GM18519 (cell line): ENCODE results near the gene TSC22D4.

Experiments used
- ATAC-seq: cut with Tn5 transposase; IDR thresholded peaks from one replicate; pipeline ENCODE4 v1.9.1; 2021; ENCODE audit warnings: mild to moderate bottlenecking, moderate library complexity; ENCODE audit not compliant: unreplicated experiment, low FRiP score

Gene TSC22D4

DNA sequence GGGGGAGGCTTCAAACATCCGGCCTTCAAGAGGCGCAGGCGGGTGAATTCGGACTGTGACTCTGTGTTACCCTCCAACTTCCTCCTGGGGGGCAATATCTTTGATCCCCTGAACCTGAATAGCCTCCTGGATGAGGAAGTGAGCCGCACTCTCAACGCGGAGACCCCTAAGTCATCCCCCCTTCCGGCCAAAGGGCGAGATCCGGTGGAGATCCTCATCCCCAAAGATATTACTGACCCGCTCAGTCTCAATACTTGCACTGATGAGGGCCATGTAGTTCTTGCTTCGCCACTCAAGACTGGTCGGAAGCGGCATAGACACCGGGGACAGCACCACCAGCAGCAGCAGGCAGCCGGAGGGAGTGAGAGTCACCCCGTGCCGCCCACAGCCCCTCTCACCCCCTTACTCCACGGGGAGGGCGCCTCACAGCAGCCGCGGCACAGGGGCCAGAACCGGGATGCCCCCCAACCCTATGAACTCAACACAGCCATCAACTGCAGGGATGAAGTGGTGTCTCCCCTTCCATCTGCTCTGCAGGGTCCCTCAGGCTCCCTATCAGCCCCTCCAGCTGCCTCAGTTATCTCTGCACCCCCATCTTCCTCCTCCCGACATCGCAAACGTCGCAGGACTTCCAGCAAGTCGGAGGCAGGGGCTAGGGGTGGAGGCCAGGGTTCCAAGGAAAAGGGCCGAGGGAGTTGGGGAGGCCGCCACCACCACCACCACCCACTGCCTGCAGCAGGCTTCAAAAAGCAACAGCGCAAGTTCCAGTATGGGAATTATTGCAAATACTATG is 48.3 kb downstream of the TSC22D4 start:
- ATAC-seq: no peak

DNA sequence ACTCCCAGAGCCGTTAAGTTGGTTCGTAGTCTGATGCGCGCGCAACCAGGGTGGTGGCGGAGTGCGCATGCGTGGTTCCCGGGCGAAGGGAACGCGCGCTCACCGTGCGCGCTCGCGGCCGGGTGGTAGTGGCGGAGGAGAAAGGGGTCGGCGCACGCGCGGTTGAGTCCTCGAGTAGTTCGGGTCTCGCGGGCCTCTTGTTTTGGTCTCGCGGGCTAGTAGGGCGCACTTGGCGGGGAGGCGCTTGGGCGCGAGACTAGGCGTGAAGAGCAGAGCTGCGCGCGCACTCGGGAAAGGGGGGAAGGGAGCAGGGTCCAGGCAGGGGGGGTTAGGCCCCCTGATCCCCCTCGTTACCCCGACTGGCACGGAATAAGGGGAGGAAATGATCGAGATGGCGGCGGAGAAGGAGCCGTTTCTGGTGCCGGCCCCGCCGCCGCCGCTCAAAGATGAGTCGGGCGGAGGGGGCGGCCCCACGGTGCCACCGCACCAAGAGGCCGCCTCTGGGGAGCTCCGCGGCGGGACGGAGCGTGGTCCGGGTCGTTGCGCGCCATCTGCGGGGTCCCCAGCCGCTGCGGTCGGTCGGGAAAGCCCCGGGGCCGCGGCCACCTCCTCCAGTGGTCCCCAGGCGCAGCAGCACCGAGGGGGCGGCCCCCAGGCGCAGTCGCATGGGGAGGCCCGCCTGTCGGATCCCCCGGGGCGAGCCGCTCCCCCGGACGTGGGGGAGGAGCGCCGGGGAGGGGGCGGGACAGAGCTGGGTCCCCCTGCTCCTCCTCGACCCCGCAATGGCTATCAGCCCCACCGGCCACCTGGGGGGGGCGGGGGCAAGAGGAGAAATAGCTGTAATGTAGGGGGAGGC is 49.1 kb downstream of the TSC22D4 start, which contains the start of gene MEPCE:
TSS of gene MEPCE (plus strand) at position 195 of the 856 bp plus-strand sequence. CDS start at position 383, 188 bp downstream.
- peak; percentile 22 for ATAC-seq

DNA sequence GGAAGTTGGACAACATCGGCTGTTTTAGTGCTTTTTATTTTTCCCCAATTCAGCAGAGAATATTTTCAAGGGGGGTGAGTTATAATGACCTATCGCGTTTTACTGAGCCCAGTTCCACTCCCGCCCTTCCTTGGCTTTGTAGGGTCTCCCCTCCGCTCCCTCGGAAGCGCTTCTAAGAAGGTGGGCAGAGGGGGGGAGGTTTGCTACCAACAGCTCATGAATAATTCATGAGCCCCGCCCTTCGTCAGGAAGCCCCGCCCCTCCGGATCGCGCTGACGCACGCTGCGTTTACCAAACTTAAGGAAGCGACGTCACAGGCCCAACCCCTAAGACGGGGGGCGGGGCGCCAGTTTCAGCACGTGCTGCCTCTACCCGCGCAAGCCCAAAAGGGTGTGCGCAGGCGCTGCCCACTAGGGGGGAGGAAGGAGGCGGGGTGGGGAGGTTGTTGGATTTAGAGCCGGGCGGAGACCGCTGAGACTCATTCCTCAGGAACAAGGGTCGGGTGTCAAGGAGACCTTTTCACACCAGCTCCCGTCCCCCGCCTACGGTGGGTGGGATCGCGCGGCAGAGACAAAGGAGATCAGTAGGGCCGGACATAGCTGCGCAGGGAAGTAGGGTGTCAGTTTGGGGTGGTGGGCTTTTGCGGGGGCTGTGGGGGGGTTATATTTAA is 49.9 kb downstream of the TSC22D4 start:
- no peak for ATAC-seq

DNA sequence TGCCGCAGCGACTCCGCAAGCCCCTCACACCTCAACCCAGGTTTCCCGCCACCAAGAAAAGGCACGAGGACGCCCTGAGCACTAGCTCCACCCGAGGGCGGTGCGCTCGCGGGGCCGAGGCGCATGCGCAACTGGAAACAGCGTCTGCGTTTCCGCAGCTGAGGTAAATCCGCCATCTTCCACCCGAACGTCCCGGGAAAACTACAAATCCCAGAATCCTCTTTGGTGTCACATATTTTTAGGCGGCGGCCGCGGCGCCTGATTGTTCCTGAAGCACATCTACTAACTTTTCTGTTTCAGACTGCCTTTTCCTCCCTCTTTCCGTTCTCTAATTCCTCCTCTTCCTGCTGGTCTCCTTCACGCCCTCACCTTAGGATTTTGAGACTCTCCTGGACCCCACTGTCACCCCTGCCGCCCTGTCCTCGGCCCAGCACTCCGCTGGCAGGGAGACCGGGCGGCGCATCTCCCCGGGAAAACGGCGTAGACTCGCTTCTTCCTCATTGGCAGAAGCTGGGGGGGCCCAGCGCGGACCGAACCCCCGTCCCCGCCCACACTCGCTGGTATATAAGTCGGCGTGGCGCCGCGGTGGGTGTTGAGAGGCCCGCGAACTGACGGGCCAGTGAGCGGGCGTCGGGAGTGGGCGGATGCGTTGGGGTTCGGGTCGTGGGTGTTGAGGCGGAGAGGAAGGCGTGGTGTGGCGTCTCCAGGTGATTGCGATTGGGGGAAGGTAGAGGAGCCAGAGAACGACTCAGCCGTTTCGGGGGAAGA is 50.6 kb downstream of the TSC22D4 start, which contains the start of gene ZCWPW1:
TSS of gene ZCWPW1 (minus strand) at position 505 of the 768 bp plus-strand sequence. CDS start 8,054 bp downstream, outside the sequence.
- no peak for ATAC-seq

DNA sequence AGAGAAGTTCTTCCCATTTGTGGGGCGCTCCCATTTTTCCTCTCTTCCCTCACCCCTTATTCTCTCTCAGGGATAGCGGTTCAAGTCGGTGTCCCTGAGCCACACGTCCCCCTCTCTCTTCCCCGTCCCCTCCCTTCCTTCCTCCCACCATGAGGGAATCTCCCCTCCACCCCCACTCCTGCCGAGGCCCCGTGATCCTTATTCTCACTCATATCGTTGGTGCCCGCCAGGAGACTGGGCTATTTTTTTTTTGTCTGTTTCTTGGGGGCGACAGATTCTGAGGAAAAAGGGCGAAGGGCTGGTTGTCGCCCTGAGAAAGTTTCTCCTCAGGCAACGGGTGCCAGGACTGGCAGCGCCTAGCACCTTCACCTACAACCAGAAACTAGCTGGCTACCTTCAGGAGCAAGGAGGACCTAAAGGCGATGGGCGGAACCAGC is 51.2 kb downstream of the TSC22D4 start:
- no peak for ATAC-seq

DNA sequence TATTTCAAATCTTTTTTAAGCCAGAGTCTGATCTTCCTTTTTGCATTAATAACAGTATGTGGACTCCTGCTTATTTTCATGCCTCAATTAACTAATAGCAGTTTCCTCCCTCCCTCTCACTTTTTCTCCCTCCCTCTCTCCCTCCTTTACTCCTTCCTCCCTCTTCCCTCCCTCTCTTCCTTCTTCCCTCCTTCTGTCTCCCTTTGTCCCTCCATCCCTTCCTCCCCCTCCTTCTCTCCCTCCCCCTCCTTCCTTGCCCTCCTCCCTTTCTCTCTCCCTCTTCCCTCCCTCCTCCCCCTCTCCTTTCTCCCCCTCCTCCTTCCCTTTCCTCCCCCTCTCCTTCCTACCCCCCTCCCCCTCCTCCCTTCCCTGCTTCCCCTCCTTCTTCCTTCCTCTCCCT is 52.5 kb downstream of the TSC22D4 start:
- no peak for ATAC-seq

DNA sequence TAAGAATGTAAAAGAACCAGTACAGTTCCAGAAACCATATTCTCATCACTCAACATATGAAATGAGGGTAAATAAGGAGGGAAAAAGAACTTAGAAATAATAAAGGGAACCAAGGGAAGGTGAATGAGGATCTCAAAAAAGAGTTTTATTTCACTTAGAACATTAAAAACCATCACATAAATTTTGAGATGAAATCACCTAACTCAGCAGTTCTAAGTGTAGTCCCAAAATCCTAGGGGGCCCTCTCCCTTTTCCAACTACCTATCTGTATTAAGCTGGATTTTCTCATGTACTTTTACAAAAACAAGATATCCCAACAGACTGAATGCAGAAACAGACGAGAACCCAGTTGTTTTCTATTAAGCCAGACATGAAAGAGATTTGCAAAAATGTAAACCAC is 53.7 kb downstream of the TSC22D4 start:
- no peak for ATAC-seq

DNA sequence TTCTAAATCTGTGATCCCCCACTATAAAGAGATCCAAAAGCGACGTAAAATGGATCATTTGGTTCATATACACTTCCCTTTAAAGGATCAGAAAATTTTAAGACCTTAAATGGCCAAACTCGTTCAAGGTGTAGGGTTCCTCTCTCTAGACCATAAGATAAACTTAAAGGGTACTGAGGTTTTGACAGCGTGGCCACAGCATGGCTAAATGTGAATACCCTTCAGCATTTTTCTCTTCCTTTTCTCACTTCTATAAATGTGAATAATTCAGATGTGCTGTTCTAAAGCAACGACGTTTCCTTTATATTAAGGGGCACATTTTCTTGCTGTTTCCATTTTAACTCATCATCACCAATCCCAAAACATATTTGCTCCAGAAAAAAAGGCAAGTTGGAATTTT is 55.7 kb downstream of the TSC22D4 start:
- ATAC-seq: no peak

DNA sequence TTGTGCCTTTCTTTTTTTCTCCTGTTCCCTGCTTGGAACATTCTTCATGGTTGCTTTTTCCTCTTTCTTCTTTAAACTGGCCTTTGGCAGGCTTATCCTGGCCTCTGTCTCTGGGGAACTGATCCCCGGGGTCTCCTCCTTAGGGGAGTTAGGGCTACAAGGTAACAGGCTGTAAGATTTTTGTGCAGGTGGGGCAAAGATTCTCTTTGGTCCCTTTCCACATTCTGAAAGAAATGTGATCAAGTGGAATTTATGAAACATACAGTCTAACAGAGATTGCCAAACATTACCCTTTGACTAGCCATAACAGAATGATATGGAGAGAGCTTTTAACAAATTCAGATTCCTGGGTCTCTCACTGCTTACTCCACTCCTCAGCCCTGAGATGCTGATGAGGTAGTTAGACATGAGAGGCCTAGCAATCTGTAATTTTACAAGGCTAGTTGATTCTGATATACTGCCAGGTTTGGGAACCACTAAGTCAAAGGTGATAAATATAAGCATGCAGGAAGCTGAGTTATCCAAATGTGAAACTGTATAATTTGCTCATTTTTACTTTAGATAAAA is 59.3 kb downstream of the TSC22D4 start:
- no peak for ATAC-seq

DNA sequence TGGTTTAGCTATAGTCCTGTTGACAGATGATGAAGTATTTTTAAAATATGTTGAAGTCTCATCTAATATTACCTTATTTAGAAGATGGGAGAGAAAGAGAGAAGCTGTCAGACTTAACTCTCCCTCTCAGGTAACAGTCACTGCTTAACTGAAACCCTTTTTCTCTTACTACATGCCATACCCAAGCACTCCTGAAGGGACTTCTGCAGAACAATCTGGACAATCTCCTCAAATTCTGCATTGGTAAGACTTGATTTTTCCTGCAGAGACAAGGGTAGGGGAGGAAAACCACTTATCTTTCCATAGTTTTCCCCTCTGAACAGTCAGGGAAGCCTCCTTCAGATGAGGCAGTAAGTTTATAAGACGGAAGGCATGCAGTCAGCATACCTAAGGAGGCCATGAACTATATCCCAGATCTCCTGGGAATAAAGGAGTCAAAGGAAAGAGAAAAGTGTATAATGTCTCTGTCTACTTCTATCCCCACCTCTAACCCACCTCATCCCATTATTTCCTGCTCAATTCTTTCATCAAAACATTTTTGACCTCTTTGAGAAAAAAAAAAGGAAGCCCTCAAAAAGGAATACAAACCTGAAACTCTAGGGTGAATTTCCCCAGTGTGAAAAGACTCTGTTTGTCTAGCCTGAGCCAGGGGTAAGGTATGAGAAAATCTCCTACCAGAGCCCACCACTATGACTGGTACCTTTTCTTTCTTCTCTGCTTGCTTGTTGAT is 59.9 kb downstream of the TSC22D4 start:
- ATAC-seq: no peak
